Keratinocyte (primary cell): ENCODE data around the gene CCDC192.

Experiments used
- CTCF ChIP-seq, 3 experiments: IDR thresholded peaks in 1 of 3; conservative IDR thresholded peaks in 1 of 3; optimal IDR thresholded peaks in 1 of 3; 2 replicates in 2 of 3; 3 replicates in 1 of 3; pipeline versions ENCODE3 to v1.5.1; 2011; ENCODE audit warnings: low read length in 3 of 3, mild to moderate bottlenecking in 3 of 3, moderate library complexity in 2 of 3, control low read depth in 1 of 3, inconsistent platforms in 1 of 3; ENCODE audit not compliant: insufficient read depth in 2 of 3; ENCODE audit errors: extremely low read depth in 1 of 3
- EZH2 ChIP-seq: IDR thresholded peaks from one replicate; pipeline ENCODE4 v1.6.1; 2012; ENCODE audit warnings: inconsistent platforms, mild to moderate bottlenecking, low read length, moderate library complexity

- TF ChIP-seq CTCF (optimal IDR thresholded peaks at IDR 0.05 in 1 of 3, IDR thresholded peaks at IDR 0.05 in 1 of 3, conservative IDR thresholded peaks at IDR 0.05 in 1 of 3; ENCODE audit: extremely low read depth in 1 of 3, insufficient read depth in 2 of 3, low read length in 3 of 3) (no peak), EZH2 (no peak)
These were observed 272.8 kb downstream of the CCDC192 start for GRCh38 chr5:127975961-127976360.
